ENCODE results near the gene HRH2. TPM values are rescaled to one million over a fixed set of nuclear protein-coding genes. Genes with fewer than 3 reads are reported as not detected.

The HRH2 gene
- total RNA-seq, 2 donors from 2014 or later = 8.0 to 18.9 TPM

DNA sequence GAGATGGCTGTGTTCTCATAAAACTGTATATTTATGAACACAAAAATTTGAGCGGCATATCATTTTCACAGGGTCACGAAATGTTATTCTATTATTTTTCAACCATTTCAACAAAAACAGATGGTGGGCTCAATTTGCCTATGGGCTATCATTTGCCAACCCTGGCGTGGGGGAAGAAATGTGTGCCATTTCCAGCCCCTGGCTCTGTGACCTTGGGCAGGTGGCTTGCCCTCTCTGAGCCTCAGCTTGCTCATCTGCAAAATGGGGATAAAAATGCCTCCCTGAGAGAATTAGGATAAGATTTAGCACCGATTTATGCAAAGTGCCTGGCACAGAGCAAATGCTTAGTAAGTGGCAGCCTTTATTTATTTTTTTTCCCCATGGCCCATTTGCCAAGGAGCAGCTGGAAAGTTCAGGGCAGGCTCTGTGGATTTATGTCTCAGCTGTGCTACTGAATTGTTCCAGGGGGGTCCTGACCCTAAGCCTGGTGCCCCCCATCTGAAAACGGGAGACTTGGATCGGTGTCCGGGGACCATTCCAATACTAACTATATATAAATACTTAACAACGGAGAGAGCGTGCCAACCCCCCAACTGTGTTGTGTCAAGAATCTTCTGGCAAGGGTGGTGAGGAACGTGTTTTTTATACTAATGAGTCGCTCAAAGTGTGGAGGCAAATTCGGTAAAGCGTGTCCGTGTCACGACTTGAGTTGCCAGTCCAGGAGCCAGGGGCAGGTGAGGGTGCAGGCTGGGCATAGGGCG lies 34.5 kb downstream of the HRH2 start:
- H3K27me3 ChIP-seq = no peaks in the 10 kb centered on the region
- peaks cover 0 to 72% of the 10 kb centered on the region in 2 donors for H3K4me1 ChIP-seq
- no peak overlapping the region for H3K4me3 ChIP-seq
- no peak for TF ChIP-seq CTCF (IDR thresholded peaks at IDR 0.05)
- H3K9me3 ChIP-seq = no peaks in the 10 kb centered on the region
- DNase-seq (ENCODE audit: low spot score) = no peak
- no peaks in the 10 kb centered on the region for H3K36me3 ChIP-seq
- peak overlapping the region; percentile 12 to 38 for H3K27ac ChIP-seq

DNA sequence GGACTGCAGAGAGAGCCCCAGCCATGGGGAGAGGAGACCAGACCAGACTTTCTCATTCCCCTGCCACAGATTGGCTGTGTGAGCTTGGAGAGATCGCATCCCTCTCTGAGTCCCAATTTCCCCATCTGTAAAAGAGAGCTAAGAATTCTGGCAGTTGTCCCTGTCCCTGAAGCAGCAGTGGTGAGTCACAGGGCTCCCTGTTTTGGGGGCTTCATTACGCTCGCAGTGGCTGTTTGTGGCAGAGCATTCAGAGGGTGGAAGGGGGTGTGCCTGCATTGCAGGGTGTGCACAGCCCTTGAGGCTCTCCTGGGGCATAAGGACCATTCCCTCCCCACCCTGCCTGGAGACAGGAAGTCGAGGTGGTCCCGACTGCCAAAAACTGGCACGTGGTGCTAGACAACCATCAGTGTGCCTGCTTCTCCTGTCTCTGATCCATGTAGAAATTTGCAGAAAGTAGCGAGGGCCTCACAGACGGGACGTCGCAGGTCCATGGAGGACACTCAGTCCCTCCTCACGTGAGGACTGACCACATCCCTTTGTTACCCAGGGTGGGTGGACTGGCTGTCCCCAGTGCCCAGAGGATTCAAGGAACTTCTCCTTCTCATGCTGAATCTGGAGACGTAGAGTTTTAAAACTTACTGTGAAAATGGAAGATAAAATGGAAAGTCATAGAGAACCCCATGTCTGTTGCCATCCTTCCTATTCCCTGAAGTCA lies 35.3 kb downstream of the HRH2 start:
- H3K27me3 ChIP-seq = no peaks in the 10 kb centered on the region
- no peaks in the 10 kb centered on the region for H3K9me3 ChIP-seq
- no peaks in the 10 kb centered on the region for H3K36me3 ChIP-seq
- TF ChIP-seq CTCF (IDR thresholded peaks at IDR 0.05) = no peak
- no peak overlapping the region for H3K4me3 ChIP-seq
- H3K4me1 ChIP-seq = peaks cover 0 to 64% of the 10 kb centered on the region in 2 donors
- DNase-seq (ENCODE audit: low spot score) = no peak
- H3K27ac ChIP-seq = peak overlapping the region; percentile 12 to 38

DNA sequence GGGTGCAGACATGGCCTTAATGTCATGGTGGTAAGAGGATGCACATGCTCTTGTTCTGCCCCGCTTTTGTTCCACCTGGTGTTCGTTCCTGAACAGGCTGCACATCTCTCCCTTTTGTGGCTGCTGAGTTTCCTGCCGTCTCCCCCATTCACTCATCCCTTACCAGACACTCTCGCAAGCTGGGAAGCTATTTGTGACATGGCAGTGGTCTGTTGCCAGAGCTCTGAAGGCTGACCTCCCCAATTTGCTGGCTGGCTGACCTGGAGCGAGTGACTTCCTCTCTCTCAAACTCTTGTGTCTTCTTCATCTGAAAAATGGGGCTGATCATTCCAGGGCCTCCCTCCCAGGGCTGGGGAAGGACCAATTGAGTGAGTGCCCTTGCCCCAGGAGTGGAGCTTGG lies 35.9 kb downstream of the HRH2 start:
- no peaks in the 10 kb centered on the region for H3K36me3 ChIP-seq
- no peaks in the 10 kb centered on the region for H3K9me3 ChIP-seq
- peak overlapping the region; percentile 12 to 38 for H3K27ac ChIP-seq
- peaks cover 0 to 58% of the 10 kb centered on the region in 2 donors for H3K4me1 ChIP-seq
- no peak for TF ChIP-seq CTCF (IDR thresholded peaks at IDR 0.05)
- no peak overlapping the region for H3K4me3 ChIP-seq
- no peak for DNase-seq (ENCODE audit: low spot score)
- no peaks in the 10 kb centered on the region for H3K27me3 ChIP-seq

GRCh38 chr5:175694371-175695160 lies 36.7 kb downstream of the HRH2 start:
- Histone ChIP-seq H3K4me1 (peaks cover 0 to 50% of the 10 kb centered on the region in 2 donors), H3K4me3 (no peak overlapping the region), H3K9me3 (no peaks in the 10 kb centered on the region), H3K36me3 (no peaks in the 10 kb centered on the region), H3K27ac (peak overlapping the region; percentile 27 to 38), H3K27me3 (no peaks in the 10 kb centered on the region)
- no peak for TF ChIP-seq CTCF (IDR thresholded peaks at IDR 0.05)
- no peak for DNase-seq (ENCODE audit: low spot score)

- Histone ChIP-seq H3K36me3 (no peaks in the 10 kb centered on the region), H3K27me3 (no peaks in the 10 kb centered on the region), H3K4me3 (no peak overlapping the region), H3K4me1 (peaks cover 0 to 44% of the 10 kb centered on the region in 2 donors), H3K27ac (peak overlapping the region; percentile 27 to 38), H3K9me3 (no peaks in the 10 kb centered on the region)
- no peak for DNase-seq (ENCODE audit: low spot score)
- TF ChIP-seq CTCF (IDR thresholded peaks at IDR 0.05) = no peak
Measured at GRCh38 chr5:175695161-175696126, 37.6 kb downstream of the HRH2 start.
